ENCODE data around the gene GPATCH2L.

DNA sequence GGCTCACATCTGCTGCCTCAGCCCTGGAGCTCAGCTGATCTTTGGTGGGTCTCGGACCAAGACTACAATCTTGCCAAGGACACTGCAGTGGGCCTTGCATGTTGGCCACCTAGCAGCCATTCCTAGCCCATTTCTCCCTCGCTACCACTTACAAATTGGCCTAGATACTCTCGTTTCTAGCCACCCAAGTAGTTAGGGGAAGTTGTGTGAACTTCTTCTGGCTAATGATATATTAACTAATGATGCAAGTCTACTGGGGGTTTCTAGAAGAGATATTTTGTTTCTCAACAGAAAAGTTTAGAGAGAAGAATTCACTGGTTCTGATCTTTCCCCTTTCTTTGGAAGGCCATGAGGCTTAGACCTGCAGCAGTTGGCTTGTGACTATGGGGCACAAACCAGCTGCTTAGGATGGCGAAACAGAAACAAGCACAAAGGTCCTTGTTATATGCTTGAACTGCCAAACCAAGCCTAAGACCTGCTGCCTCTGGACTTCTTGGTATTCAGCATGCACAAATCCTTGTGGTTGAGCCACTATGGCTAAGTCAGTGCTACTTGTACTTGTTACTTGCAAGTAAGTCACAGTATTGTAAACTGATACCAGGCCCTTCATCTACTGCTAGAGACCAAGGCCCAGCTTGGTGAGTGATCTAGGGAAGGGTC, 30.5 kb upstream of the GPATCH2L start:
- TF ChIP-seq ARNT (IDR thresholded peaks at IDR 0.05) (no peak), FOXA1 (IDR thresholded peaks at IDR 0.05) (no peak), FOXM1 (IDR thresholded peaks at IDR 0.05; ENCODE audit: borderline replicate concordance) (no peak), SP1 (IDR thresholded peaks at IDR 0.05) (no peak), ZNF384 (IDR thresholded peaks at IDR 0.05) (no peak), LEF1 (IDR thresholded peaks at IDR 0.05; ENCODE audit: borderline replicate concordance) (no peak), CTBP1 (IDR thresholded peaks at IDR 0.05; ENCODE audit: borderline replicate concordance) (no peak), NFRKB (IDR thresholded peaks at IDR 0.05) (no peak), ELF4 (IDR thresholded peaks at IDR 0.05) (no peak), FOXK2 (IDR thresholded peaks at IDR 0.05) (no peak), SUZ12 (IDR thresholded peaks at IDR 0.05) (no peak), HDGF (IDR thresholded peaks at IDR 0.05; ENCODE audit: borderline replicate concordance) (no peak), L3MBTL2 (conservative IDR thresholded peaks at IDR 0.05) (no peak)

Data from HEK293T (cell line).